ENCODE data around the gene DICER1.

DICER1 gene

DNA sequence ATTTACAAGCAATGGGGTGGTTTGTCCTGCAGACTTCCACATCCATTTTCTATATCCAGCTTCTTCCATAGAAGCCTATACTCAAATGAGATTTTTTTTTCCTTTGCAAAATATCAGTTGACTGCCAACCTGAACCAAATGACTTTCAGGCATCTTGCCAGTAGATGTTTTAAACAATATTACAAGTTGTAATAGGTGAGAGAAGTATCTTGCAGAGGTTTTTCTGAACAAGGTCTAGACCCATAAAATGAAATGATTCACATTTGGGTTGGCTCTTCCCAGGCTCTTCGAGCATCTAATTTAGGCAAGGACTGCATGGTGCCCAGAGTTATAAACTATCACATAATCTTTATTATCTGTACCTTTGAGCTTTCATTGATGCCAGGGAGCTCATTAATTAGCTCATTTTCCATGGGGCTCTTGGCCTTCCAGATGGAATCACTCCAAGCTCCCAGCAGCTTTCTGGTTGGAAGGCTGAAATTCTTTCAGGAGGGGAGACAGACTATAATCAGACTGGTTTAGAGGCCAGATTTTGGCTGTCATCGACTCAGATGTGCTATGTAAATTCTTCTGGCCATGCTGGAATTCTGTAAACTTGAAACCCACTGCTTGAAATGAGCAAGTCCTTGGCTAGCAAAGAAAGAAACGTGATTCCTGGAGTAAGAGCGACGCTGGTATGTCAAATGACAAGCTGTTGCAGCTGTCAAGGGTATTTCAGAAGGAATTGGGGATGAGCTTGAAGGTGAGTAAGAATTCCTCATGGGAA is 32.2 kb upstream of the DICER1 start:
- TF ChIP-seq CTCF (IDR thresholded peaks at IDR 0.05) = no peak
- Histone ChIP-seq H3K36me3 (peaks cover 0 to 28% (median 7%) of the 10 kb centered on the region in 3 donors), H3K4me3 (no peak overlapping the region), H3K9me3 (no peaks in the 10 kb centered on the region), H3K27me3 (no peaks in the 10 kb centered on the region), H3K27ac (no peak overlapping the region), H3K4me1 (peaks cover 0 to 9% (median 4%) of the 10 kb centered on the region in 4 donors)
- intact Hi-C loops (cut with DNase I; ENCODE audit: low total_unique reads) = no loop called here
- no peak for DNase-seq

DNA sequence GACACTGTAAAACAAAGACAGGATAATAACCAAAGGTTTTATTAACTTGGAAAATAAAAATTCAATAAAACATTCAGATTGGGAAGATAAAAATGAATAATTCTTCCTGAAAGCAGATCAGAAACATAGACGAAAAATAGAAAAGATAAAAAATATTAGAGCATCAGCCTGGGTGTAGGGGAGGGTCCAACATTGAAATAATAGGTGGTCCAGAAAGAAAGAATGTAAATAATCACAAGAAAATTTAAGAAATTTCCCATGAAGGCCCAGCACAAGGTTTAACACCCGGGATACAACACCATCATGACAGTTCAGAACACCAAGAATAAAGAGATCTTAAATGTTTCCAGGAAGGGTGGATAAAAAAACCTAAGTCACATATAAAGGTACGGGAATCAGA is 31.1 kb upstream of the DICER1 start:
- Histone ChIP-seq H3K4me3 (no peak overlapping the region), H3K27me3 (no peaks in the 10 kb centered on the region), H3K27ac (no peak overlapping the region), H3K36me3 (peaks cover 0 to 28% (median 7%) of the 10 kb centered on the region in 3 donors), H3K4me1 (peaks cover 0 to 17% (median 5%) of the 10 kb centered on the region in 4 donors), H3K9me3 (no peaks in the 10 kb centered on the region)
- DNase-seq = no peak
- intact Hi-C loops (cut with DNase I; ENCODE audit: low total_unique reads) = no loop called here
- no peak for TF ChIP-seq CTCF (IDR thresholded peaks at IDR 0.05)

GRCh38 chr14:95185767-95186392 is 28.6 kb upstream of the DICER1 start:
- Histone ChIP-seq H3K27me3 (no peaks in the 10 kb centered on the region), H3K4me3 (no peak overlapping the region), H3K4me1 (peaks cover 0 to 17% (median 5%) of the 10 kb centered on the region in 4 donors), H3K27ac (no peak overlapping the region), H3K9me3 (no peaks in the 10 kb centered on the region), H3K36me3 (peaks cover 0 to 12% (median 7%) of the 10 kb centered on the region in 3 donors)
- intact Hi-C loops (cut with DNase I; ENCODE audit: low total_unique reads) = no loop called here
- peak in 1 of 2 donors; percentile 25 for DNase-seq
- TF ChIP-seq CTCF (IDR thresholded peaks at IDR 0.05) = no peak

DNA sequence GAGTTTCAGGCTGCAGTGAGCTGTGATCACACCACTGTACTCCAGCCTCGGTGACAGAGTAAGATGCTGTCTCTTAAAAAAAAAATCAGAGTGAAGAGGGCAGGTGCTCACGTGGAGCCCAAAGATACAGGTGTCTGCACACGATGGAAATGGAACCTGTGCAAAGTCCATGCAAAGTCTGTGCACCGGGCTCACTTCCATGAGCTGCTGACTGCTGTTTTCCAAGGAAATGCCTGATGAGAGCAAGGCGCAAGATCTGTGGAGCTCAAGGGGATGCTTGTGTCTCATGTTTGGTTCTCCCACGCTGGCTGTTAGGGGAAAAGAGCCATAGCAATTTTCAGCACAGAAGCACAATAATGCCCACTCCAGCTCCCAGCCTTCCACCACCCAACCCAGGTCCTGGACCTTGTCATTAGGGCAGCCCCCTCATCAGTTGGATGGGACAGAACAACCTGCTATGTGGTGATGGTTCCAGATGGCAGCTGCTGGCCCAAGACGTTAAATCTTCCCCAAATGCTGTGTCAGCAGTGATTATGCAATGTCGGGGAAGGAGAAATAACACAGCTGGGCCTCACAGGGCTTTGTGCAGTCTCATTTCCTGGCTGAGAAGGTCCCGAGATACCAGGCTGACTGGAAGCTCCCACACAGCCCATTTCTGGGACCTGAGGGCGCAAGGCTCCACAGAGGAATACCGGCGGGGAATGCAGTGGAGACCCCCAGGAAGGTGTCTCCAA is 27.9 kb upstream of the DICER1 start:
- Histone ChIP-seq H3K27ac (no peak overlapping the region), H3K27me3 (no peaks in the 10 kb centered on the region), H3K9me3 (no peaks in the 10 kb centered on the region), H3K4me1 (peaks cover 0 to 17% (median 5%) of the 10 kb centered on the region in 4 donors), H3K36me3 (peaks cover 0 to 7% (median 6%) of the 10 kb centered on the region in 3 donors), H3K4me3 (no peak overlapping the region)
- TF ChIP-seq CTCF (IDR thresholded peaks at IDR 0.05) = no peak
- peak in 1 of 2 donors; percentile 45 for DNase-seq
- intact Hi-C loops (cut with DNase I; ENCODE audit: low total_unique reads) = no loop called here

DNA sequence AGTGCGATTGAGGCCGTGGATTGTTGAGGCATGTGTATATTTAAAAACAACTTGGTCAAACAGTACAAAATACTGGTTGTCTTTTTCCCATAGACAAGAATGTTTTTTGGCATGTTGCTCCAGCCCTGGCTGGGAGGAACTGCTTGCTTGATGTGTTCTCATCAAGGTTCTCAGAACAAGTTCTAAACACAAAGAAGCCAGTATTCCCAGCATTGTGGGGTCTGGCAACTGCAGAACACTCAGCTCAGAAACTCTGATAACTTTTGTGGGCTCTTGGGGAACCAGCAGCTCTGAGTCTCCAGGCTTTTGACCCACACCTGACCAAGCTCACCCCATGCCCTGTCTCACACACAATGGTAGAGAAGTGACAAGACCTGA is 27.1 kb upstream of the DICER1 start:
- no peaks in the 10 kb centered on the region for H3K9me3 ChIP-seq
- H3K36me3 ChIP-seq = peaks cover 0 to 8% (median 4%) of the 10 kb centered on the region in 3 donors
- H3K27me3 ChIP-seq = no peaks in the 10 kb centered on the region
- intact Hi-C loops (cut with DNase I; ENCODE audit: low total_unique reads) = no loop called here
- H3K27ac ChIP-seq = peak overlapping the region in 1 of 2 donors; percentile 33
- TF ChIP-seq CTCF (IDR thresholded peaks at IDR 0.05) = no peak
- no peak for DNase-seq
- H3K4me3 ChIP-seq = no peak overlapping the region
- peaks cover 0 to 17% (median 5%) of the 10 kb centered on the region in 4 donors for H3K4me1 ChIP-seq
